HepG2 (cell line): ENCODE data around the gene FAM221B. TPM values are rescaled to one million over a fixed set of nuclear protein-coding genes. Genes with fewer than 3 reads are reported as not detected.

Experiments
- DMAP1 ChIP-seq: IDR thresholded peaks from 2 replicates; pipeline ENCODE4 v1.6.1; 2016
- ETV6 ChIP-seq: sonication (generic); formaldehyde crosslinking; conservative IDR thresholded peaks from 2 replicates; pipeline ENCODE4 v1.4.0; 2020; ENCODE audit warnings: missing genetic modification reagents
- GFI1 ChIP-seq: sonication (generic); formaldehyde crosslinking; IDR thresholded peaks from 2 replicates; pipeline ENCODE4 v1.5.0; 2020; ENCODE audit warnings: missing genetic modification reagents, mild to moderate bottlenecking, borderline replicate concordance
- GLI4 ChIP-seq: sonication (generic); formaldehyde crosslinking; IDR thresholded peaks from 2 replicates; pipeline ENCODE4 v1.5.1; 2020; ENCODE audit warnings: missing genetic modification reagents, mild to moderate bottlenecking, moderate library complexity, borderline replicate concordance
- HDAC2 ChIP-seq: sonication (generic); formaldehyde crosslinking; IDR thresholded peaks from 2 replicates; pipeline ENCODE4 v1.4.0; 2020; ENCODE audit warnings: missing genetic modification reagents
- KAT7 ChIP-seq: IDR thresholded peaks from 2 replicates; pipeline ENCODE4 v1.6.1; 2018; ENCODE audit warnings: borderline replicate concordance, missing compliant biosample characterization
- MYNN ChIP-seq: sonication (generic); formaldehyde crosslinking; IDR thresholded peaks from 2 replicates; pipeline ENCODE4 v1.4.0; 2020; ENCODE audit warnings: mild to moderate bottlenecking, low read depth, missing genetic modification reagents
- RBM22 ChIP-seq: fragments of 200-400 bp; formaldehyde crosslinking; optimal IDR thresholded peaks from 2 replicates; pipeline ENCODE3; 2017; ENCODE audit warnings: mild to moderate bottlenecking, low read length, moderate library complexity
- RFXAP ChIP-seq: sonication (generic); formaldehyde crosslinking; IDR thresholded peaks from 2 replicates; pipeline ENCODE4 v1.4.0; 2020; ENCODE audit warnings: missing genetic modification reagents, borderline replicate concordance
- SP5 ChIP-seq: IDR thresholded peaks from 2 replicates; pipeline ENCODE4 v1.6.1; 2016; ENCODE audit warnings: low read depth, borderline replicate concordance
- TBX3 ChIP-seq: fragments of 450-650 bp; IDR thresholded peaks from 2 replicates; pipeline ENCODE4 v1.6.1; 2017; ENCODE audit warnings: antibody characterized with exemption, mild to moderate bottlenecking, inconsistent platforms, borderline replicate concordance
- TMF1 ChIP-seq: sonication (generic); formaldehyde crosslinking; IDR thresholded peaks from 2 replicates; pipeline ENCODE4 v1.8.1; 2022; ENCODE audit warnings: low read depth, missing genetic modification reagents
- ZKSCAN1 ChIP-seq: fragments of 150-350 bp; IDR thresholded peaks from 2 replicates; pipeline ENCODE4 v1.6.1; 2014; ENCODE audit warnings: low read length
- ZSCAN9 ChIP-seq: IDR thresholded peaks from 2 replicates; pipeline ENCODE4 v1.6.1; 2016; ENCODE audit warnings: borderline replicate concordance
- polyA plus RNA-seq, 8 experiments: library from polyadenylated mRNA; depleted of rRNA in 3 of 8; stranded (reverse) in 7 of 8; unstranded in 1 of 8; fragments of >200 nt; fragmentation: Illumina TruSeq in 4 of 8; extraction: Trizol in 4 of 8; gene quantifications; 2 replicates each; pipeline versions ENCODE4 v1.2.1 to v1.2.3, GENCODE V29; 2011 to 2016; ENCODE audit warnings: low read depth in 4 of 8, missing spikeins in 1 of 8, mixed read lengths in 1 of 8; ENCODE audit not compliant: insufficient read depth in 1 of 8
- total RNA-seq, 5 experiments: library from RNA; depleted of rRNA; stranded (reverse); fragments of >200 nt; fragmentation: Illumina TruSeq; extraction: Trizol; gene quantifications; 2 replicates each; pipeline ENCODE4 v1.2.3, GENCODE V29; 2016; ENCODE audit warnings: low read depth in 1 of 5
- TF ChIP-seq, protein P1 (sequence below): sonication (generic); formaldehyde crosslinking; conservative IDR thresholded peaks from 2 replicates; pipeline ENCODE4 v1.8.1; 2023; ENCODE audit warnings: missing genetic modification reagents
- TF ChIP-seq, protein P2 (sequence below): sonication (generic); formaldehyde crosslinking; IDR thresholded peaks from 2 replicates; pipeline ENCODE4 v1.5.0; 2020; ENCODE audit warnings: missing genetic modification reagents
- TF ChIP-seq, protein P3 (sequence below): sonication (generic); formaldehyde crosslinking; IDR thresholded peaks from 2 replicates; pipeline ENCODE4 v1.8.1; 2023; ENCODE audit warnings: mild to moderate bottlenecking, missing genetic modification reagents
- TF ChIP-seq, protein P4 (sequence below): sonication (generic); formaldehyde crosslinking; IDR thresholded peaks from 2 replicates; pipeline ENCODE4 v1.5.1; 2020; ENCODE audit warnings: missing genetic modification reagents, mild to moderate bottlenecking, borderline replicate concordance
- TF ChIP-seq, protein P5 (sequence below): sonication (generic); formaldehyde crosslinking; IDR thresholded peaks from 2 replicates; pipeline ENCODE4 v1.4.0; 2020; ENCODE audit warnings: missing genetic modification reagents, borderline replicate concordance

The FAM221B gene
- total and polyA plus RNA-seq, 2 of the 13 experiments (the other 11 are each of a cell fraction or from before 2014, with no cell fraction given), result not detected

DNA sequence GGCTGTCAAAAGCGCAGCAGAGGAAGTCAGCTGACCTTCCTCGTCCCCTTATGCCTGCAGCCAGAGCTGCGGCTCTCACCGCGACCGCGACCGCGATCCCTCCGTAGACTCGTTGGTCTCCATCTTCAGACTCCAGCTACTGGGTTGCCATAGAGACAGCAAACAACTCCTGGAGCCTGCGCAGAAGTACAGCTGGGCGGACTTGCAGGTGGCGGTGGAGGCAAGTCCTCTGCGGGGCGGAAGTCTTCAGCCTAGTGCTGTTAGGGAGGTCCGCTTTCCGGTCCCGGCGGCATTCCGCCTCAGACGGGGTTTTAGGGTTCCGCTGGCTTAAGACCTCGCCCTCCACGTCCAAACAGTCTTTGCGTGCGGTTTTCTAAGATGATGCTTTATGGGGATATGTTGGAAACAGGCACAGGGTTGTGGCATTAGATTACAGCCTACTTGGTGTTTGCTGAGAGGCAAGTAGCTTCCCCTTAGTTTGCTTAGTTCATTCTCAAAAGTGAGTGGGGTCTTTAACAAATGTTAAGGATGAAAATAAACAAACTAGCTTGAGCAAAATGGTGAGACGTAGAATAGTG lies 16.4 kb downstream of the FAM221B start, which contains the start of gene SPAG8 (continued):
- TF ChIP-seq, protein P1, sequence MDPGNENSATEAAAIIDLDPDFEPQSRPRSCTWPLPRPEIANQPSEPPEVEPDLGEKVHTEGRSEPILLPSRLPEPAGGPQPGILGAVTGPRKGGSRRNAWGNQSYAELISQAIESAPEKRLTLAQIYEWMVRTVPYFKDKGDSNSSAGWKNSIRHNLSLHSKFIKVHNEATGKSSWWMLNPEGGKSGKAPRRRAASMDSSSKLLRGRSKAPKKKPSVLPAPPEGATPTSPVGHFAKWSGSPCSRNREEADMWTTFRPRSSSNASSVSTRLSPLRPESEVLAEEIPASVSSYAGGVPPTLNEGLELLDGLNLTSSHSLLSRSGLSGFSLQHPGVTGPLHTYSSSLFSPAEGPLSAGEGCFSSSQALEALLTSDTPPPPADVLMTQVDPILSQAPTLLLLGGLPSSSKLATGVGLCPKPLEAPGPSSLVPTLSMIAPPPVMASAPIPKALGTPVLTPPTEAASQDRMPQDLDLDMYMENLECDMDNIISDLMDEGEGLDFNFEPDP (CRISPR knock-in tag), result no peak
- TF ChIP-seq ZSCAN9 (CRISPR knock-in tag) (0 out of 2 replicates have a peak, but pooled peaks have one; percentile 26), RFXAP (0 out of 2 replicates have a peak, but pooled peaks have one; percentile 15), GFI1 (CRISPR knock-in tag) (no peak), DMAP1 (CRISPR knock-in tag) (peak; percentile 57; the same call in 1 of the 2 replicates), TBX3 (no peak), GLI4 (CRISPR knock-in tag) (no peak), SP5 (CRISPR knock-in tag) (no peak), TMF1 (CRISPR knock-in tag) (no peak), HDAC2 (CRISPR knock-in tag) (0 out of 2 replicates have a peak, but pooled peaks have one; percentile 46), ZKSCAN1 (no peak), KAT7 (CRISPR knock-in tag) (0 out of 2 replicates have a peak, but pooled peaks have one; percentile 63), MYNN (CRISPR knock-in tag) (no peak), ETV6 (CRISPR knock-in tag) (peak; percentile 69; the same call in 1 of the 2 replicates), RBM22 (no peak)
- TF ChIP-seq, protein P2, sequence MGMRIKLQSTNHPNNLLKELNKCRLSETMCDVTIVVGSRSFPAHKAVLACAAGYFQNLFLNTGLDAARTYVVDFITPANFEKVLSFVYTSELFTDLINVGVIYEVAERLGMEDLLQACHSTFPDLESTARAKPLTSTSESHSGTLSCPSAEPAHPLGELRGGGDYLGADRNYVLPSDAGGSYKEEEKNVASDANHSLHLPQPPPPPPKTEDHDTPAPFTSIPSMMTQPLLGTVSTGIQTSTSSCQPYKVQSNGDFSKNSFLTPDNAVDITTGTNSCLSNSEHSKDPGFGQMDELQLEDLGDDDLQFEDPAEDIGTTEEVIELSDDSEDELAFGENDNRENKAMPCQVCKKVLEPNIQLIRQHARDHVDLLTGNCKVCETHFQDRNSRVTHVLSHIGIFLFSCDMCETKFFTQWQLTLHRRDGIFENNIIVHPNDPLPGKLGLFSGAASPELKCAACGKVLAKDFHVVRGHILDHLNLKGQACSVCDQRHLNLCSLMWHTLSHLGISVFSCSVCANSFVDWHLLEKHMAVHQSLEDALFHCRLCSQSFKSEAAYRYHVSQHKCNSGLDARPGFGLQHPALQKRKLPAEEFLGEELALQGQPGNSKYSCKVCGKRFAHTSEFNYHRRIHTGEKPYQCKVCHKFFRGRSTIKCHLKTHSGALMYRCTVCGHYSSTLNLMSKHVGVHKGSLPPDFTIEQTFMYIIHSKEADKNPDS (CRISPR knock-in tag), result no peak
- TF ChIP-seq, protein P3, sequence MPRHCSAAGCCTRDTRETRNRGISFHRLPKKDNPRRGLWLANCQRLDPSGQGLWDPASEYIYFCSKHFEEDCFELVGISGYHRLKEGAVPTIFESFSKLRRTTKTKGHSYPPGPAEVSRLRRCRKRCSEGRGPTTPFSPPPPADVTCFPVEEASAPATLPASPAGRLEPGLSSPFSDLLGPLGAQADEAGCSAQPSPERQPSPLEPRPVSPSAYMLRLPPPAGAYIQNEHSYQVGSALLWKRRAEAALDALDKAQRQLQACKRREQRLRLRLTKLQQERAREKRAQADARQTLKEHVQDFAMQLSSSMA (CRISPR knock-in tag), result no peak; the same call in 1 of the 2 replicates
- TF ChIP-seq, protein P4, sequence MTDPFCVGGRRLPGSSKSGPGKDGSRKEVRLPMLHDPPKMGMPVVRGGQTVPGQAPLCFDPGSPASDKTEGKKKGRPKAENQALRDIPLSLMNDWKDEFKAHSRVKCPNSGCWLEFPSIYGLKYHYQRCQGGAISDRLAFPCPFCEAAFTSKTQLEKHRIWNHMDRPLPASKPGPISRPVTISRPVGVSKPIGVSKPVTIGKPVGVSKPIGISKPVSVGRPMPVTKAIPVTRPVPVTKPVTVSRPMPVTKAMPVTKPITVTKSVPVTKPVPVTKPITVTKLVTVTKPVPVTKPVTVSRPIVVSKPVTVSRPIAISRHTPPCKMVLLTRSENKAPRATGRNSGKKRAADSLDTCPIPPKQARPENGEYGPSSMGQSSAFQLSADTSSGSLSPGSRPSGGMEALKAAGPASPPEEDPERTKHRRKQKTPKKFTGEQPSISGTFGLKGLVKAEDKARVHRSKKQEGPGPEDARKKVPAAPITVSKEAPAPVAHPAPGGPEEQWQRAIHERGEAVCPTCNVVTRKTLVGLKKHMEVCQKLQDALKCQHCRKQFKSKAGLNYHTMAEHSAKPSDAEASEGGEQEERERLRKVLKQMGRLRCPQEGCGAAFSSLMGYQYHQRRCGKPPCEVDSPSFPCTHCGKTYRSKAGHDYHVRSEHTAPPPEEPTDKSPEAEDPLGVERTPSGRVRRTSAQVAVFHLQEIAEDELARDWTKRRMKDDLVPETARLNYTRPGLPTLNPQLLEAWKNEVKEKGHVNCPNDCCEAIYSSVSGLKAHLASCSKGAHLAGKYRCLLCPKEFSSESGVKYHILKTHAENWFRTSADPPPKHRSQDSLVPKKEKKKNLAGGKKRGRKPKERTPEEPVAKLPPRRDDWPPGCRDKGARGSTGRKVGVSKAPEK (CRISPR knock-in tag), result no peak
- TF ChIP-seq, protein P5, sequence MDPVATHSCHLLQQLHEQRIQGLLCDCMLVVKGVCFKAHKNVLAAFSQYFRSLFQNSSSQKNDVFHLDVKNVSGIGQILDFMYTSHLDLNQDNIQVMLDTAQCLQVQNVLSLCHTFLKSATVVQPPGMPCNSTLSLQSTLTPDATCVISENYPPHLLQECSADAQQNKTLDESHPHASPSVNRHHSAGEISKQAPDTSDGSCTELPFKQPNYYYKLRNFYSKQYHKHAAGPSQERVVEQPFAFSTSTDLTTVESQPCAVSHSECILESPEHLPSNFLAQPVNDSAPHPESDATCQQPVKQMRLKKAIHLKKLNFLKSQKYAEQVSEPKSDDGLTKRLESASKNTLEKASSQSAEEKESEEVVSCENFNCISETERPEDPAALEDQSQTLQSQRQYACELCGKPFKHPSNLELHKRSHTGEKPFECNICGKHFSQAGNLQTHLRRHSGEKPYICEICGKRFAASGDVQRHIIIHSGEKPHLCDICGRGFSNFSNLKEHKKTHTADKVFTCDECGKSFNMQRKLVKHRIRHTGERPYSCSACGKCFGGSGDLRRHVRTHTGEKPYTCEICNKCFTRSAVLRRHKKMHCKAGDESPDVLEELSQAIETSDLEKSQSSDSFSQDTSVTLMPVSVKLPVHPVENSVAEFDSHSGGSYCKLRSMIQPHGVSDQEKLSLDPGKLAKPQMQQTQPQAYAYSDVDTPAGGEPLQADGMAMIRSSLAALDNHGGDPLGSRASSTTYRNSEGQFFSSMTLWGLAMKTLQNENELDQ (CRISPR knock-in tag), result no peak
